H7 (cell line): ENCODE results near the gene CCDC136. TPM values are rescaled to one million over a fixed set of nuclear protein-coding genes. Genes with fewer than 3 reads are reported as not detected.

Experiments used
- DNase-seq: peaks from one replicate; pipeline ENCODE4 v3.0.0; 2012
- H3K27me3 ChIP-seq: 2 replicates; pipeline ENCODE4 v1.6.0; 2011; ENCODE audit warnings: mild to moderate bottlenecking, low read length; ENCODE audit not compliant: control insufficient read depth, insufficient read depth
- H3K36me3 ChIP-seq: replicated peaks from 2 replicates; pipeline ENCODE4 v1.5.1; 2011; ENCODE audit warnings: low read length; ENCODE audit not compliant: control insufficient read depth, insufficient read depth
- H3K4me3 ChIP-seq: 2 replicates; pipeline ENCODE4 v1.5.1; 2011; ENCODE audit warnings: low read depth, mild to moderate bottlenecking, control low read depth, low read length, moderate library complexity; ENCODE audit not compliant: insufficient read depth
- total RNA-seq: library from RNA; depleted of rRNA; stranded (reverse); fragments of >200 nt; shearing (Covaris generic); gene quantifications from 2 replicates; pipeline ENCODE4 v1.2.3, GENCODE V29; 2014

The CCDC136 gene
- total RNA-seq, 1 experiment from 2014 or later = 9.7 TPM

DNA sequence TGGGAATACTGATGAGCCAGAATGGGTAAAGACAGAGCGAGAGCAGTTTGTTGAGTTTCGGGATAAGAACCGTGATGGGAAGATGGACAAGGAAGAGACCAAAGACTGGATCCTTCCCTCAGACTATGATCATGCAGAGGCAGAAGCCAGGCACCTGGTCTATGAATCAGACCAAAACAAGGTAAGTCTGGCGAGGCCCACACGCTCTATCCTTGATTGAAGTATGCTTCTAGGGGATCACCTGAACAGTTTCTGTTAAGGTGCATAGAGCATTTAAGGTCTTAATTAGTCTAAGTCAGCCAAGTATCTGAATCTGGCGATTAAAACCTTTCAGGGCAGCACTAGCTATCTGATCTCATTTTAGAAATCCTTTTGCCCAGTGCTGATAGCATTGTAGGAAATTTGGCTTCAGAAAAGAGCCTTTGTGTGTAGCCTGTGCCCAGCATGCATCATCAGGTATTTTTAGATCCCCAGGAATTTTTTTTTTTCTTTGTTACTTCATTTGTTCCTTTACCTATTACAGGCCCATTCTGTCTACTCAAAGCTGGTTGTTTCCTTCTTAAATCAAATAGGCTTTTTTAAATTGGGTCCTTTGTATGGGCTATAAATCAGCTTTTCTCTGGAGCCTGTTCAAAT is 24.2 kb upstream of the CCDC136 start:
- DNase-seq = no peak
- H3K4me3 ChIP-seq = no peak overlapping the region
- no peaks in the 10 kb centered on the region for H3K27me3 ChIP-seq
- H3K36me3 ChIP-seq = peaks cover 35% of the 10 kb centered on the region

DNA sequence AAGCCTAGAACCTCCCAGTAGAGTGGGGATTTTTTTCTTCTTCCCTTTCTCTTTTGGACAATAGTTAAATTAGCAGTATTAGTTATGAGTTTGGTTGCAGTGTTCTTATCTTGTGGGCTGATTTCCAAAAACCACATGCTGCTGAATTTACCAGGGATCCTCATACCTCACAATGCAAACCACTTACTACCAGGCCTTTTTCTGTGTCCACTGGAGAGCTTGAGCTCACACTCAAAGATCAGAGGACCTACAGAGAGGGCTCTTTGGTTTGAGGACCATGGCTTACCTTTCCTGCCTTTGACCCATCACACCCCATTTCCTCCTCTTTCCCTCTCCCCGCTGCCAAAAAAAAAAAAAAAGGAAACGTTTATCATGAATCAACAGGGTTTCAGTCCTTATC is 21.5 kb upstream of the CCDC136 start:
- H3K36me3 ChIP-seq = peaks cover 28% of the 10 kb centered on the region
- H3K27me3 ChIP-seq = no peaks in the 10 kb centered on the region
- no peak overlapping the region for H3K4me3 ChIP-seq
- no peak for DNase-seq

- DNase-seq = no peak
- peaks cover 19% of the 10 kb centered on the region for H3K36me3 ChIP-seq
- no peaks in the 10 kb centered on the region for H3K27me3 ChIP-seq
- no peak overlapping the region for H3K4me3 ChIP-seq
Observed at GRCh38 chr7:128773604-128774003, 18.2 kb upstream of the CCDC136 start.

DNA sequence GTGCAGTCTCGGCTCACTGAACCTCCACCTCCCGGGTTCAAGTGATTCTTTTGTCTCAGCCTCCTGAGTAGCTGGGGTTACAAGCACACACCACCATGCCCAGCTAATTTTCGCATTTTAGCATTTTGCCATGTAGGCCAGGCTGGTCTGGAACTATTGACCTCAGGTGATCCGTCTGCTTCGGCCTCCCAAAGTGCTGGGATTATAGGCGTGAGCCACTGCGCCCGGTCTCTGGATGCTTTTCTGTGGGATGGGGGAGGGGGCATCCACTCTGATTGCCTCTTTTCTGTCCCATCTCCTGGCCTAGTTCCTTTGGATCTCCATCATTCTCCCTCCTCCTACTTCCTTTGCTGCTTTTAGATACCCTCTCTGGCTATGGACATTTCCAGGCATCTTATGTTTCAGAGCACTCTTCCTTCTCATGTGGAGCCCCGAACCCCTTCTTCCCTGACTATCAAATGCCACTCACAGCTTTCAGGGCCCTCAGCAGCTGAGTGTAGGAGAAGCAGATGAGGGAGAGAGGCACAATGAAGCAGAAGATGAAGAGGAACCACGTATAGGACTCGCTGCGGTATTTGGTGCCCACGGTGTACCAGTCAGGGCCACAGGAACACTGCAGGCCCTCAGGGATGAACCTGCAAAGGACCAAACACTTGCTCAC is 17.6 kb upstream of the CCDC136 start:
- DNase-seq = no peak
- Histone ChIP-seq H3K27me3 (no peaks in the 10 kb centered on the region), H3K36me3 (peaks cover 15% of the 10 kb centered on the region), H3K4me3 (no peak overlapping the region)

DNA sequence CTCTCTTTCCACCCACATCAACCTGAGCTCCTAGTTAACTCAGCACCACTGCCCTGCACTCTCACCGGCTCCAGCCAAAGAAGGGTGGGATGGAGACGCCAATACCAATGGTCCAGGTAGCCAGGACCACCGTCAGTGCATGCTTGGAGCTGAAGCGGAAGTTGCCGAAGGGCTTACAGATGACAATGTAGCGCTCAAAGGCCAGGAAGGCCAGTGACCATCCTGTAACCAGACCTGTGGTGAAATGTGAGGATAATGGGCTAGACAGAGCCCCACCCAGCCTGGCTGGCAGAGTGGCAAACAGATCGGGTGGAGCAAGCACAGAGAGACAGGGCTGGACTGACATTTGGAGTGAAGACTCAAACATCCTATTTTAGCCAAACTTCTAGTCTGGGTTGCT is 16.8 kb upstream of the CCDC136 start:
- no peak overlapping the region for H3K4me3 ChIP-seq
- no peaks in the 10 kb centered on the region for H3K27me3 ChIP-seq
- no peak for DNase-seq
- H3K36me3 ChIP-seq = peaks cover 11% of the 10 kb centered on the region

DNA sequence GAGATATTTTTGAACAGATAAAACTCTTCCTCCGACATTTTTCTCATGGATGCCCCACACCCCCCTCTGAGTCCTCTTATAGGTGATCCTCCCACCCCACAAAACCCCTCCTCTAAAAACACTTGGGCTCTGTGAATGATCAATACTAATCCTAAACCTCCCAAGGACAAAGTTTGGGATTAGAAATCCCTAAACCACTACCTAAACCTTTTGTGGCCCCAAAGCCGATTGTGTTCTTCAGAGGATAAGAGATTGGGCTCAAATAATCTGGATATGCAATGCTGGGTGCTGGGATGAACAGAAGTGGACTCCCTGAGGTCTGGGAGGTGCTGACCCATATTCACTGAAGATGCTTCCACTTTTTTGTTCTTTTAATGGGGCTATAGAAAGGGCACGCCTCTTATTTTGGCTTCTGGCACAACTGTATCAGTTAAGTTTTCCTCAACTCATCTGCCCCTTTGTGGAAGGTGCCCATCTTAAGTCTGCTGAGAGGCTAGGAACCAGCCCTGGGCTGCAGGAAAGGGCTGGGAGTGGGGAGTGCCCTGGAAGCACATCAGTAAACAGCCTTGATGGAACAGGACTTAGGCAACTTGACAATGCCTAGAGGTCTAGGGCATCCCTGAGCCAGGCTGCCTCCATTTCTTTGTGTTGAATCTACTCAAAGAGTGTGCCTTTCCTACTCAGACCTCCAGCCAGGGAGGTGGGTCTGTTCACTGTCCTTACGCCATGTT is 15.9 kb upstream of the CCDC136 start, which contains the start of gene OPN1SW:
Gene OPN1SW, minus strand, starts transcription at position 51 of the 731 bp plus-strand sequence. Its CDS starts 13 bp downstream, at position 38.
- no peaks in the 10 kb centered on the region for H3K27me3 ChIP-seq

DNA sequence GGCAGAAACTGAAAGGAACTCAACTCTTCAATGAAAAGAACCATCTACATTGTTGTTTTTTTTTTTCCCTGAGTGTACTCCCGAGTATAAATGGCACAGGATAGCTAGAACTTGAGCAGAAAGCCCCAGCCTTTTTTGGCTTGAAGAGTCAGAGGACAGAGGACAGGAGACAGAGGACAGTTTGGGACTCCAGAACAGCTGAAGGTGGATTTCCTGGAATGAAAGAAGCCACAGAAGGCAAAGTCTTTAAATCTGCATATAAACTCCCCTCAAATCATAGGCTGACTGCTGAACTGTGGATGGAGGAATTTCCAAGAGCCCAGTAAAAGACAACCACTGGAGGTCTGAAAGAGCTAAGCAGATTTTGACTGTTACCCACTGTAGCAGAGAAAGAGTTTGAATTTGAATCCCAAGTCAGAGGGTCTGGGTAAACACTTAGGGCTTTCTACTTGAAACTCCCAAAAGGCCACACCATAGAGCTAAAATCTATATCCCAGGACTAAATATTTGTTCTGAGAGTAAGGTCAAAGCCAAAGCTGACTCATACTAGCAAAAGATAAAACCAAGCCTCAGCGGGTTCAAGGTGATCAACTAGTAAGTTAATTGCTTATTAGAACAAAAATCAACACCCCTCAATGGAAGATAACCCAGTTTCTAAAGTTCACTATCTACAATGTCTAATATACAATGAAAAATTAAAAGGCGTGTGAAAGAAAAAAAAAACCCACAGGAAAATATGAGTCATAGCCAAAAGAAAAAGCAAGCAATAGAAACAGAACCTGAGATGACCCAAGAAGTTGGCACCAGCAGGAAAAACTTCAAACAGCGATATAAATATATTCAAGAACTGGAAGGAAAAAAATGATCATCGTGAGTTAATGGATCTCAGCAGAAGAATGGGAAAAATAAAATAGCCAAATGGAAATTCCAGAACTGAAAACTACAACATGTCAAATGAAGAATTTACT is 14.3 kb upstream of the CCDC136 start:
- Histone ChIP-seq H3K4me3 (no peak overlapping the region), H3K27me3 (no peaks in the 10 kb centered on the region), H3K36me3 (no peaks in the 10 kb centered on the region; the same call in 1 of the 2 replicates)
- no peak for DNase-seq

More for the DNA sequence above, 15.9 kb upstream of the CCDC136 start, which contains the start of gene OPN1SW:
- DNase-seq = no peak
- Histone ChIP-seq H3K36me3 (peaks cover 5% of the 10 kb centered on the region), H3K4me3 (no peak within 1 kb of the TSS)

DNA sequence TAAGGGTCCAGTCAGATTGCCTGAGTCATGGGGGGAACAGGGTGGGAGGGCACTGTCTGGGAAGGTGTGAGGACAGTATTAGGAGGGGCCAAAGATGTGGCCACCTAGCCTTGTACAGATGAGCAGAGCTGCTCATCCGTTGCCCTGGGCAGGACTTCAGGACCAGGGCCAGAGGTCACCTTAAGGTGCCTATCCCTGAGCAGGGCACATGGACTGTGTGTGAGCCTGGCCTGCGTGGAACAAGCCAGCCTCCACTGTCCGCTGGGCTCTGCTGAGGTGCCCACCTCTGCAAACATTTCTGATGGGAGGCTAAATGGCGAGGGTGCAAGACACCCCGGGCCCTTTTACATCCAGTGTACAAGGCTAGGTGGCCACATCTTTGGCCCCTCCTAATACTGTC is 12.8 kb upstream of the CCDC136 start:
- Histone ChIP-seq H3K27me3 (no peaks in the 10 kb centered on the region), H3K36me3 (no peaks in the 10 kb centered on the region), H3K4me3 (no peak overlapping the region)
- DNase-seq = no peak

GRCh38 chr7:128781126-128781525 is 10.6 kb upstream of the CCDC136 start:
- H3K36me3 ChIP-seq = no peaks in the 10 kb centered on the region
- no peaks in the 10 kb centered on the region for H3K27me3 ChIP-seq
- no peak for DNase-seq
- no peak overlapping the region for H3K4me3 ChIP-seq

DNA sequence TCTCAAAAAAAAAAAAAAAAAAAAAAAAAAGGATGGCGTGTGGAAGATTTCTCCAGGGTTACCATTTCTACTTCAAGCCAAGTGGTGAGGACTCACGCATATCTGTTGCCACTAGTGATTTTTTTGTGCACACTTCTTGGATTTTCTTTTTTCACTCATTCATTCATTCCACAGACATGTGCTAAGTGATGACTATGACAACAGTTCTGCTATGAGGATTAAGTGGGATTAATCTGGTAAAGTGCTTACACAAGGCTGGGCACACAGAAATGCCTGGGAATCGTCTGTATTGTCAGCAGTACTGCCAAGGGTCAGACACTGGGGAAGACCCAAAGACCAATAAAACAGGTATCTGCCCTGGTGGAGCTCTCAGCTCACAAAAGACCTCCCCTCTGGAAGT is 9.9 kb upstream of the CCDC136 start:
- DNase-seq = no peak
- no peaks in the 10 kb centered on the region for H3K36me3 ChIP-seq
- H3K4me3 ChIP-seq = no peak overlapping the region
- H3K27me3 ChIP-seq = no peaks in the 10 kb centered on the region

- peak overlapping the region; percentile 53 for H3K4me3 ChIP-seq
Observed at GRCh38 chr7:128783143-128783861, 8.5 kb upstream of the CCDC136 start.

DNA sequence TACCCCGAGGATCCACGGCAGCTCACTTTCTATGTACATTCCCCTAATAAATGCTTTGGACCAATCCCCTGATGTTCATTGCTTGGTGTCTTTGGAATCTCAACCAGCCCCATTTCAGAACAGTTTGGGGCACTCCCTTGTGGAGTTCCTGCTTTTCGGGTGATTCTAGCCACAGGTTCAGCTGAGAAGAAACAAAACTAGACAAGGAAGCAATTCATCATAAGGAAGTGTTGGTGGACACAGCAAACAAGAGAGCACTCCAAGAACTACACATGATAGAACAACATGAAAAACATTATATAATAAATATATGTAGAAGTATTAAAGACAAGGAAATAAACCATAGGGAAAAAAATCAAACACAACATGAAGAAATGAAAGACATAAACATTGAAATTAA is 6.0 kb upstream of the CCDC136 start:
- Histone ChIP-seq H3K4me3 (no peak overlapping the region), H3K27me3 (peaks cover 5% of the 10 kb centered on the region; the same call in 1 of the 2 replicates), H3K36me3 (no peaks in the 10 kb centered on the region)
- no peak for DNase-seq

More at GRCh38 chr7:128783143-128783861, 8.5 kb upstream of the CCDC136 start:
- Histone ChIP-seq H3K27me3 (no peaks in the 10 kb centered on the region), H3K36me3 (no peaks in the 10 kb centered on the region)
- DNase-seq = peak; percentile 89
